ENCODE measurements around the gene S100PBP. TPM values are rescaled to one million over a fixed set of nuclear protein-coding genes. Genes with fewer than 3 reads are reported as not detected.

S100PBP gene
- total and polyA plus RNA-seq, 10 of the 15 experiments (the other 5 are each of a cell fraction or from before 2014, with no cell fraction given), result 17.0 to 98.3 (median 40.6) TPM

DNA sequence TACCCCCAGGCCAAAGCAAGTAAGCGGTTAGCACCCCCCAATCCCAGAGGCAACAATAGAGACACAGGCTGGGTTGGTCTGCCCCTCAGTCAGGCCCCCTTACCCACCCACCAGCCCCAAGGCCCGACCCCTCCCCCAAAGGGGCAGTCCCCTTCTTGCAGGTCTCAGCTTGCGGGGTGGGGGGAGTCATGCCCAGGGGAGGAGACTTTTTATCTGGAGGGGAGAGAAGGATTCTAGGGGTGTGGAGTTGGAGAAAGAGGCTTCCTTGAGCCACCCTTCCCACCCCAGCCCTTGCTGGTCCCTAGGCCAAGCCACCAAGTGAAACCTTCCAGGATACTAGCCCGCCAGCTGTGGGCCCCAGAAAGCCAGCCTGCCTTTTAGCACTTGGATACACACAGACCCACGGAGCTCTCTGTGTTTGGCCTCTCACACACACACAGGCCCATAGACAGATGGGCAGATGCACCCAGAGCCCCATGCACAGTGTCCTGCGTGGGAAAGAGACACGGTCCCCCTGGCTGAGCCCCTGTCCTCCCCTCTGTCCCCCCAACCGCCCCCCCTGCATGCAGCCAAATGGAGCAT, 76.7 kb downstream of the S100PBP start:
- H4K20me1 ChIP-seq (ENCODE audit: control insufficient read depth, insufficient read depth), result no peaks in the 10 kb centered on the region
- TF ChIP-seq BRCA1 (IDR thresholded peaks at IDR 0.05; ENCODE audit: low read depth, low read length), result no peak
- TF ChIP-seq, protein P1, sequence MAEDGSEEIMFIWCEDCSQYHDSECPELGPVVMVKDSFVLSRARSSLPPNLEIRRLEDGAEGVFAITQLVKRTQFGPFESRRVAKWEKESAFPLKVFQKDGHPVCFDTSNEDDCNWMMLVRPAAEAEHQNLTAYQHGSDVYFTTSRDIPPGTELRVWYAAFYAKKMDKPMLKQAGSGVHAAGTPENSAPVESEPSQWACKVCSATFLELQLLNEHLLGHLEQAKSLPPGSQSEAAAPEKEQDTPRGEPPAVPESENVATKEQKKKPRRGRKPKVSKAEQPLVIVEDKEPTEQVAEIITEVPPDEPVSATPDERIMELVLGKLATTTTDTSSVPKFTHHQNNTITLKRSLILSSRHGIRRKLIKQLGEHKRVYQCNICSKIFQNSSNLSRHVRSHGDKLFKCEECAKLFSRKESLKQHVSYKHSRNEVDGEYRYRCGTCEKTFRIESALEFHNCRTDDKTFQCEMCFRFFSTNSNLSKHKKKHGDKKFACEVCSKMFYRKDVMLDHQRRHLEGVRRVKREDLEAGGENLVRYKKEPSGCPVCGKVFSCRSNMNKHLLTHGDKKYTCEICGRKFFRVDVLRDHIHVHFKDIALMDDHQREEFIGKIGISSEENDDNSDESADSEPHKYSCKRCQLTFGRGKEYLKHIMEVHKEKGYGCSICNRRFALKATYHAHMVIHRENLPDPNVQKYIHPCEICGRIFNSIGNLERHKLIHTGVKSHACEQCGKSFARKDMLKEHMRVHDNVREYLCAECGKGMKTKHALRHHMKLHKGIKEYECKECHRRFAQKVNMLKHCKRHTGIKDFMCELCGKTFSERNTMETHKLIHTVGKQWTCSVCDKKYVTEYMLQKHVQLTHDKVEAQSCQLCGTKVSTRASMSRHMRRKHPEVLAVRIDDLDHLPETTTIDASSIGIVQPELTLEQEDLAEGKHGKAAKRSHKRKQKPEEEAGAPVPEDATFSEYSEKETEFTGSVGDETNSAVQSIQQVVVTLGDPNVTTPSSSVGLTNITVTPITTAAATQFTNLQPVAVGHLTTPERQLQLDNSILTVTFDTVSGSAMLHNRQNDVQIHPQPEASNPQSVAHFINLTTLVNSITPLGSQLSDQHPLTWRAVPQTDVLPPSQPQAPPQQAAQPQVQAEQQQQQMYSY (CRISPR knock-in tag; IDR thresholded peaks at IDR 0.05), result no peak
- TF ChIP-seq, protein P2, sequence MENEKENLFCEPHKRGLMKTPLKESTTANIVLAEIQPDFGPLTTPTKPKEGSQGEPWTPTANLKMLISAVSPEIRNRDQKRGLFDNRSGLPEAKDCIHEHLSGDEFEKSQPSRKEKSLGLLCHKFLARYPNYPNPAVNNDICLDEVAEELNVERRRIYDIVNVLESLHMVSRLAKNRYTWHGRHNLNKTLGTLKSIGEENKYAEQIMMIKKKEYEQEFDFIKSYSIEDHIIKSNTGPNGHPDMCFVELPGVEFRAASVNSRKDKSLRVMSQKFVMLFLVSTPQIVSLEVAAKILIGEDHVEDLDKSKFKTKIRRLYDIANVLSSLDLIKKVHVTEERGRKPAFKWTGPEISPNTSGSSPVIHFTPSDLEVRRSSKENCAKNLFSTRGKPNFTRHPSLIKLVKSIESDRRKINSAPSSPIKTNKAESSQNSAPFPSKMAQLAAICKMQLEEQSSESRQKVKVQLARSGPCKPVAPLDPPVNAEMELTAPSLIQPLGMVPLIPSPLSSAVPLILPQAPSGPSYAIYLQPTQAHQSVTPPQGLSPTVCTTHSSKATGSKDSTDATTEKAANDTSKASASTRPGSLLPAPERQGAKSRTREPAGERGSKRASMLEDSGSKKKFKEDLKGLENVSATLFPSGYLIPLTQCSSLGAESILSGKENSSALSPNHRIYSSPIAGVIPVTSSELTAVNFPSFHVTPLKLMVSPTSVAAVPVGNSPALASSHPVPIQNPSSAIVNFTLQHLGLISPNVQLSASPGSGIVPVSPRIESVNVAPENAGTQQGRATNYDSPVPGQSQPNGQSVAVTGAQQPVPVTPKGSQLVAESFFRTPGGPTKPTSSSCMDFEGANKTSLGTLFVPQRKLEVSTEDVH (IDR thresholded peaks at IDR 0.05; ENCODE audit: low read depth, partially characterized antibody), result no peak
- SMC1A ChIA-PET (ENCODE audit: uncharacterized antibody, unreplicated experiment), result no interaction called here
- ATAC-seq, result no peak
- in situ Hi-C loops (cut with MboI) (no loop called here), intact Hi-C loops (cut with micrococcal nuclease; ENCODE audit: unreplicated experiment) (no loop called here)
- RAD21 ChIA-PET (ENCODE audit: unreplicated experiment), result no interaction called here
- no peak overlapping the region for H3K4me3 ChIP-seq
- no peak for FAIRE-seq
- CTCF ChIA-PET, result interaction anchor here (6.5 kb wide), 1 partner anchor 18 kb away, joined by 36 read pairs; no protein-coding TSS in a partner anchor
- H3K27me3 ChIP-seq (replicated peaks in 1 of 2; ENCODE audit: control insufficient read depth in 2 of 2, insufficient read depth in 2 of 2, low read length in 1 of 2), result peaks cover 8 to 16% of the 10 kb centered on the region in 2 experiments
- no peak overlapping the region for H3K27ac ChIP-seq (ENCODE audit: control insufficient read depth, insufficient read depth)
- no peak overlapping the region for H3K9ac ChIP-seq (ENCODE audit: control insufficient read depth, insufficient read depth, low read length)
- 55% methylated on average over 7 of the region's 8 CpGs for WGBS (ENCODE audit: insufficient coverage, insufficient replicate concordance, low lambda C conversion rate, missing lambda C conversion rate)
- no peak overlapping the region for H3K4me2 ChIP-seq (ENCODE audit: control insufficient read depth, insufficient read depth)
- H2AFZ ChIP-seq (ENCODE audit: control insufficient read depth, low read depth, low read length), result no peak overlapping the region
- H3K4me1 ChIP-seq (ENCODE audit: control insufficient read depth, insufficient read depth, low read length), result no peaks in the 10 kb centered on the region
- DNase-seq (ENCODE audit: low read depth, low spot score), result no peak
- no TSS peak for BruUV-seq (replicated peaks)
- POLR2A ChIA-PET, result no interaction called here
- H3K79me2 ChIP-seq (ENCODE audit: control insufficient read depth, insufficient read depth, low read length), result no peaks in the 10 kb centered on the region
- H3K36me3 ChIP-seq (ENCODE audit: control insufficient read depth in 2 of 2, insufficient read depth in 2 of 2, low read length in 1 of 2), result no peaks in the 10 kb centered on the region
- no peaks in the 10 kb centered on the region; the same call in 2 of the 3 replicates for H3K9me3 ChIP-seq (replicated peaks; ENCODE audit: control insufficient read depth, insufficient read depth, low read length)

Measured in GM12878 (cell line).